Pancreas (tissue), 10 donors: ENCODE data around the gene TOX2. TPM values are rescaled to one million over a fixed set of nuclear protein-coding genes. Genes with fewer than 3 reads are reported as not detected.

ENCODE experiments used
- ATAC-seq, 4 donors: fragments of 200-7000 bp; cut with Tn5 transposase; one replicate each; pipeline versions ENCODE4 v1.8.0 to v1.9.1; 2020; ENCODE audit warnings: mild to moderate bottlenecking in 4 of 4, moderate library complexity in 4 of 4
- DNase-seq, 6 donors: peaks; one replicate each; pipeline ENCODE4 v3.0.0-alpha.2; 2020
- FAIRE-seq: peaks from 2 replicates; lab custom pipeline; 2012; peaks lifted over from hg19 to GRCh38; lab: Jason Lieb, UNC
- H3K27ac ChIP-seq, 4 donors: fragments of 200-600 bp; sonication (generic); 1 replicate in 3 of 4; 2 replicates in 1 of 4; pipeline versions ENCODE4 v1.5.0 to v1.8.0; 2020
- H3K27me3 ChIP-seq, 4 donors: fragments of 200-600 bp; one replicate each; pipeline ENCODE4 v1.8.0; 2021
- H3K36me3 ChIP-seq, 3 donors: fragments of 200-600 bp; sonication (generic) in 1 of 3; one replicate each; pipeline versions ENCODE4 v1.5.0 to v1.8.0; 2020 to 2021
- H3K4me1 ChIP-seq, 3 donors: fragments of 200-600 bp; one replicate each; pipeline ENCODE4 v1.8.0; 2021
- H3K4me3 ChIP-seq, 4 donors: fragments of 200-600 bp; sonication (generic) in 2 of 4; one replicate each; pipeline versions ENCODE4 v1.5.0 to v1.8.0; 2020 to 2021
- H3K9me3 ChIP-seq, 4 donors: fragments of 200-600 bp; one replicate each; pipeline ENCODE4 v1.8.0; 2021
- WGBS, 2 donors: extraction: QIAGEN DNeasy Blood & Tissue Kit; methylation state at CpG; one replicate each; pipeline ENCODE4 v1.1.7; 2013; 5-methylcytosine and 5-hydroxymethylcytosine counted together
- intact Hi-C, 3 donors: fragments of 100-400 bp; cut with DNase I; formaldehyde crosslinking; loops; one replicate each; pipeline versions ENCODE4 v1.11.1 to v1.14.2; 2022
- polyA plus RNA-seq, 2 donors: library from polyadenylated mRNA; stranded (reverse); fragments of 200-250 nt; gene quantifications; one replicate each; pipeline ENCODE4 v1.2.3, GENCODE V29; 2013
- total RNA-seq, 6 donors: library from RNA; stranded (reverse); fragmentation: NEBNext Ultra II Directional in 4 of 6; extraction: Animal tissue kit (Norgen Biotek cat#: 25700) in 4 of 6; gene quantifications; one replicate each; pipeline versions ENCODE4 v1.2.1 to v1.2.4, GENCODE V29; 2021 to 2023
- TF ChIP-seq, protein P1 (sequence below), 4 donors: fragments of 200-600 bp; sonication (generic) in 3 of 4; IDR thresholded peaks; one replicate each; pipeline versions ENCODE4 v1.5.0 to v1.8.0; 2021; ENCODE audit warnings: antibody characterized with exemption in 4 of 4
- donor health status: healthy with polysubstance abuse.
- donor health status: DM: no; HTN: no; CAD: no; lungs with moderate emphysema.
- donor health status: DM: no; HTN: no; CAD: no.
- donor health status: control.
- donor health status: control.
- donor health status: Bipolar disorder and iron deficiency.
- donor health status: DM: yes; HTN: yes; CAD: no.
- donor health status: DM: no; HTN: no; CAD: no.
- donor health status: DM: no; HTN: no; CAD: no.
- donor health status: DM: yes; HTN: yes; CAD: no.

Gene TOX2
- total and polyA plus RNA-seq, 8 donors, result 0.24 to 2.3 (median 0.90) TPM

DNA sequence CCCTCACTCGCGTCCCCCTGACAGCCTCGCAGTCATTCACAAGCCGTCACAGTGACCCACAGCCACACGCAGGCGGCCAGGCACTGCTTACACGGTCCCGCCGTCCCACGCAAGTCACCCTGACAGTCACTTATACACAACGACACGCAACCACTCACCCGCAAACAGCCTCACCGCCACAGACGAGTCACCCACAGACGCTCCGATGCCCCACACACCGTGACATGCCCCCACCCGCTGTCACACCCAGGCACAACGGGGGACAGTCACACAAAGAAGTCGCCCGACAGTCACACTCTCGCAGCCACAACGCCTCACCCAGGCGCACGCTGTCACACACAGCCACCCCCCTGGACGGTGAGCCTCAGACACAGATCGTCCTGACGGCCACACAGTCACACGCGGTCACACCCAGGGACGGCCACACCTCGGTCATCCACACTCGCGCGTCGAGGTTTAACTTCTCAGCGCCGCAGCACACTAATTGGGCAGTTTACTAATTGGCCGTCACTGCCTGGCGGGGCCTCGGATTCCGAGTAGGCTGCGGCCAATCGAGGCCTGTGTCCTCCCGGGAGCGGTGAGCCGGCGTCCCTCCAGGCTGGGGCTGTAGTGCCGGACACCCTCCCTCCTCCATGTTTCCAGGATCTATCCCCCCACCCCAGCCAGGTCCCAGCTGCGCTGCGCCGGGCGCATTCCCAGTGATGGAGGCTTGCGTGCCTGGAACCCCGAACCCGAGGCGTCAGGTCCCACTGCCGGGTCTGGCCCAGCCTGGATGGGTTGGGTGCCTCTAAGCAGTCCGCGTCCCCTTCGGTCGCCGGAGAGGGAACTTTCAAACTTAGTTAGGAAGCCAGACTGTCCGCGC, 790 bp downstream of the TOX2 start:
- Histone ChIP-seq H3K4me3 (peak overlapping the region in 2 of 4 donors; percentile 23 to 40), H3K27ac (no peak overlapping the region), H3K9me3 (no peaks in the 10 kb centered on the region), H3K27me3 (peaks cover 0 to 9% (median 1%) of the 10 kb centered on the region in 4 donors), H3K4me1 (no peaks in the 10 kb centered on the region), H3K36me3 (no peaks in the 10 kb centered on the region)
- ATAC-seq (peak in 2 of 4 donors; percentile 32 to 44), DNase-seq (peak in 1 of 6 donors; percentile 57), FAIRE-seq (no peak)
- TF ChIP-seq, protein P1, sequence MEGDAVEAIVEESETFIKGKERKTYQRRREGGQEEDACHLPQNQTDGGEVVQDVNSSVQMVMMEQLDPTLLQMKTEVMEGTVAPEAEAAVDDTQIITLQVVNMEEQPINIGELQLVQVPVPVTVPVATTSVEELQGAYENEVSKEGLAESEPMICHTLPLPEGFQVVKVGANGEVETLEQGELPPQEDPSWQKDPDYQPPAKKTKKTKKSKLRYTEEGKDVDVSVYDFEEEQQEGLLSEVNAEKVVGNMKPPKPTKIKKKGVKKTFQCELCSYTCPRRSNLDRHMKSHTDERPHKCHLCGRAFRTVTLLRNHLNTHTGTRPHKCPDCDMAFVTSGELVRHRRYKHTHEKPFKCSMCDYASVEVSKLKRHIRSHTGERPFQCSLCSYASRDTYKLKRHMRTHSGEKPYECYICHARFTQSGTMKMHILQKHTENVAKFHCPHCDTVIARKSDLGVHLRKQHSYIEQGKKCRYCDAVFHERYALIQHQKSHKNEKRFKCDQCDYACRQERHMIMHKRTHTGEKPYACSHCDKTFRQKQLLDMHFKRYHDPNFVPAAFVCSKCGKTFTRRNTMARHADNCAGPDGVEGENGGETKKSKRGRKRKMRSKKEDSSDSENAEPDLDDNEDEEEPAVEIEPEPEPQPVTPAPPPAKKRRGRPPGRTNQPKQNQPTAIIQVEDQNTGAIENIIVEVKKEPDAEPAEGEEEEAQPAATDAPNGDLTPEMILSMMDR (IDR thresholded peaks at IDR 0.05), result no peak
- 3% methylated on average over 66 of the region's 66 CpGs for WGBS, 2 donors
- intact Hi-C loops, result no loop called here

DNA sequence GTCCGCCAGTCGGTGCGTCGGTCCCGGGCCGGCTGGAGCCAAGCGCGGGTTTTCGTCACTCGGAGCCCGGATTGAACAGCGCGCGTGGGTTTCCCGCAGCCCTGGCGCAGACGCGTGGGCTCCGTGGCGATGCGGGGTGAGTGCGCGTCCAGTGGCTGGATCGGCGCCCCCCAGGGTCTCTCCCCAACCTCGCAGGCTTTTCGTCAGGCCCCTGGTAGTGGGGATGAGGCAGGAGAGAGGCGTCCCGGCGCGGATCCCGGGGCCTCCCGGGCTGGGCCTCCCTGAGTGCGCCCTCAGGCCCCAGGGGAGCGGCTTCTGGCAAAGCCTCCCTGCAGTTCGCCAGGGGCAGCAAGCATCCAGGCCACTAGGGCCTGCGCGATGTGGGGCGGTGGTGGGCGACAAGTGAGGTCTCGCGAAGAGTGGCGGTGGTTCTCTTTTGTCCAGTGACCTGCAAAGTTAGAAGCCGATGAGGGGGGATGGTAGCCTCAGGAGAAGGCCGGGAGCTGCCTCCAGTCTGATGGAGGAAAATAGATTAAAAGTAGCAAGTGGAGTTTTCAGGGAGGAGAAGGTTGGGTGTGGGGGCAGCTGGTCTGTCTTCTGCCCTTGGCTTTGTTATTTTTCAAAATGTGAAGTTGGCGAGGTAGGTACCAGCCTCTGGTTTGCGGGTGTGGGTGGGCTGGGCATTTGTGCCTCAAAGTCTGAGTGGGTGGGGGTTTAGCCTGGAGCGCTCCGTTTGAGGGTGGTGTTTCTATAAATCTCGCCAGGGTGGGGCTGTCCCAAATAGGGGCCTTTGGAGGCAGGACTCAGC, 1.6 kb downstream of the TOX2 start:
- Histone ChIP-seq H3K4me1 (no peaks in the 10 kb centered on the region), H3K27ac (no peak overlapping the region), H3K9me3 (no peaks in the 10 kb centered on the region), H3K27me3 (peaks cover 0 to 9% (median 1%) of the 10 kb centered on the region in 4 donors), H3K36me3 (no peaks in the 10 kb centered on the region), H3K4me3 (peak overlapping the region in 1 of 4 donors; percentile 40)
- DNase-seq (no peak), FAIRE-seq (no peak), ATAC-seq (peak in 2 of 4 donors; percentile 8 to 21)
- intact Hi-C loops, result no loop called here
- WGBS, 2 donors, result 5 to 6% methylated on average over 50 of the region's 50 CpGs
- TF ChIP-seq, protein P1 (IDR thresholded peaks at IDR 0.05), result no peak

DNA sequence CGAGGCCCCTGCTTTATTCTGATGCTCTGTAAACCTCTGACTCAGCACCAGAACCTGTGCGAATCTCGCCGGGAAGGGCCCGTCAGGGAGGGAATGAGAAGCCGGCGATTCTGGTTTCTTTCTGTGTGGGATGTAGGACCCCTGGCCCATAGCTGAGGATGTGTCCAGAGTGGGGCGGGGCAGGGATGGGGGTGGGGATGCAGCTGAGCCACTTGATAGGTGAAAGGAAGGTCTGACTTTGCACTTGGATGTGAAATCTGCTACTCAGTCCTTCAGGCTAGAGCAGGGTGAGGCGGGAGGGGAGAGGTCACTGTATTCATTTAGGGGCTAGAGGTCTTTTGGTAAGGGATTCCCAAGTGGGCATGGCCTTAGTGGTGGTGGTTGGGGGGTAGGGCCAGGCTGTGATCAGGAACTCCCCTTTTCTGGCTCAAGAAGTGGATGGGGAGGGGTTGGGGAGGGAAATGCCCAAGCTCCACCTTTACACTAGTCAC, 2.3 kb downstream of the TOX2 start:
- no peak for FAIRE-seq
- no peak for DNase-seq
- 21 to 39% methylated on average over 9 of the region's 9 CpGs for WGBS, 2 donors
- ATAC-seq, result no peak
- intact Hi-C loops, result no loop called here
- no peaks in the 10 kb centered on the region for H3K9me3 ChIP-seq
- TF ChIP-seq, protein P1 (IDR thresholded peaks at IDR 0.05), result no peak
- H3K27me3 ChIP-seq, result peaks cover 0 to 9% (median 1%) of the 10 kb centered on the region in 4 donors
- H3K4me3 ChIP-seq, result no peak overlapping the region
- no peak overlapping the region for H3K27ac ChIP-seq
- H3K36me3 ChIP-seq, result no peaks in the 10 kb centered on the region
- H3K4me1 ChIP-seq, result no peaks in the 10 kb centered on the region

DNA sequence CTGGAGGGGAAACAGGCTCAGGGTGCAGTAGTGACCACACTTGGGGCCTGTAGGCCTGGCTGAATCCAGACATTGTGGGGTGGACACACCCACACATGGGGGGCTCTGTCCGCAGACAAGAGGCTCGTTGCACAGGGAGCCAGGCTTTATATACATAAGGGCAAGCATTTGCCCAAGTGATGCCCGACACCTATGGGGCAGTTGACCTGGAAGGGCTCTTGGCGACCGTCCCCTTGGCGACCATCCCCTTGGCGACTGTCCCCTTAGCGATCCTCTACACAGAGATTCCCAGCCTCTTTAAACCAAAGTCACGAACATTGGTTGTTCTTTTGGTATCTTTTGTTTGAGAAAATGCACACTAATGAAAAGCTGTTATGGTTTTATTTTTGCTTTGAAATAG, 2.7 kb downstream of the TOX2 start:
- Histone ChIP-seq H3K27me3 (peaks cover 0 to 9% (median 1%) of the 10 kb centered on the region in 4 donors), H3K36me3 (no peaks in the 10 kb centered on the region), H3K4me3 (no peak overlapping the region), H3K27ac (no peak overlapping the region), H3K9me3 (no peaks in the 10 kb centered on the region), H3K4me1 (no peaks in the 10 kb centered on the region)
- no peak for ATAC-seq
- WGBS, 2 donors, result 56 to 79% methylated on average over 9 of the region's 9 CpGs
- TF ChIP-seq, protein P1 (IDR thresholded peaks at IDR 0.05), result no peak
- intact Hi-C loops, result no loop called here
- no peak for FAIRE-seq
- no peak for DNase-seq
